ENCODE results near the gene FOXD3.

GRCh38 chr1:63352736-63353135 is 30.4 kb downstream of the FOXD3 start:
- no peak for TF ChIP-seq CTCF (IDR thresholded peaks at IDR 0.05; ENCODE audit: low read length)
- TF ChIP-seq EZH2 (optimal IDR thresholded peaks at IDR 0.05; ENCODE audit: low read depth, low read length) = no peak
- no peak for TF ChIP-seq EZH2phosphoT487 (IDR thresholded peaks at IDR 0.05; ENCODE audit: low read length)

All from MM.1S (cell line).